K562 (cell line): ENCODE data around the gene DZIP1. TPM values are rescaled to one million over a fixed set of nuclear protein-coding genes. Genes with fewer than 3 reads are reported as not detected.

ENCODE experiments used
- EHMT2 ChIP-seq: fragments of 450-650 bp; IDR thresholded peaks from 2 replicates; pipeline ENCODE4 v1.6.1; 2018; ENCODE audit warnings: antibody characterized with exemption
- ELF2 ChIP-seq: fragments of 250-450 bp; sonication (Bioruptor Pico); IDR thresholded peaks from 2 replicates; pipeline ENCODE4 v1.5.0; 2021; ENCODE audit warnings: mild to moderate bottlenecking
- FOXK2 ChIP-seq, 2 experiments: fragments of 450-650 bp; IDR thresholded peaks in 1 of 2; conservative IDR thresholded peaks in 1 of 2; 2 replicates each; pipeline ENCODE4 v1.6.1; 2016; ENCODE audit warnings: low read depth in 2 of 2, mild to moderate bottlenecking in 1 of 2
- GTF2E2 ChIP-seq: fragments of 200-800 bp; sonication (Bioruptor generic); IDR thresholded peaks from 2 replicates; pipeline ENCODE4 v1.6.1; 2016; ENCODE audit warnings: missing genetic modification characterization, missing compliant biosample characterization
- KDM5B ChIP-seq: fragments of 200-600 bp; sonication (generic); IDR thresholded peaks from 2 replicates; pipeline ENCODE4 v1.6.1; 2012; ENCODE audit warnings: low read depth, mild to moderate bottlenecking, moderate library complexity, low read length, control low read depth, inconsistent platforms; ENCODE audit not compliant: insufficient replicate concordance
- PHF8 ChIP-seq: fragments of 200-600 bp; sonication (generic); IDR thresholded peaks from 2 replicates; pipeline ENCODE4 v1.6.1; 2012; ENCODE audit warnings: mixed run types, mild to moderate bottlenecking, inconsistent platforms, low read length, moderate library complexity, borderline replicate concordance
- PML ChIP-seq: IDR thresholded peaks from 2 replicates; pipeline ENCODE4 v1.6.1; 2012; ENCODE audit warnings: low read length, inconsistent platforms
- RB1 ChIP-seq: fragments of 450-650 bp; IDR thresholded peaks from 2 replicates; pipeline ENCODE4 v1.6.1; 2017; ENCODE audit warnings: low read depth, mild to moderate bottlenecking
- RBM15 ChIP-seq: fragments of 200-400 bp; formaldehyde crosslinking; IDR thresholded peaks from 2 replicates; pipeline ENCODE4 v1.6.1; 2018; ENCODE audit warnings: mild to moderate bottlenecking, low read length, moderate library complexity; ENCODE audit not compliant: insufficient read depth
- TAF1 ChIP-seq: IDR thresholded peaks from 2 replicates; pipeline ENCODE4 v1.6.1; 2011; ENCODE audit warnings: mild to moderate bottlenecking, low read length, moderate library complexity; ENCODE audit not compliant: insufficient read depth, control insufficient read depth, severe bottlenecking; ENCODE audit errors: extremely low read depth
- ZNF124 ChIP-seq: sonication (generic); formaldehyde crosslinking; IDR thresholded peaks from 2 replicates; pipeline ENCODE4 v1.8.1; 2022; ENCODE audit warnings: missing genetic modification reagents
- ZNF280A ChIP-seq: fragments of 450-650 bp; IDR thresholded peaks from 2 replicates; pipeline ENCODE4 v1.6.1; 2018; ENCODE audit warnings: mild to moderate bottlenecking, low read depth; ENCODE audit not compliant: partially characterized antibody
- ZNF57 ChIP-seq: fragments of 450-650 bp; formaldehyde crosslinking; IDR thresholded peaks from 2 replicates; pipeline ENCODE4 v1.4.0; 2020; ENCODE audit warnings: mild to moderate bottlenecking, moderate library complexity
- ZNF79 ChIP-seq: fragments of 250-450 bp; sonication (Bioruptor Pico); IDR thresholded peaks from 2 replicates; pipeline ENCODE4 v1.4.0; 2020; ENCODE audit warnings: low read depth, mild to moderate bottlenecking, moderate library complexity
- polyA plus RNA-seq, 8 experiments: library from polyadenylated mRNA; depleted of rRNA in 4 of 8; stranded (reverse) in 5 of 8; unstranded in 3 of 8; fragments of >200 nt; fragmentation: Nextera tagmentation in 2 of 8; fragmentation: Illumina TruSeq in 1 of 8; extraction: Ambion mirVana in 2 of 8; extraction: Trizol in 1 of 8; gene quantifications; 2 replicates each; pipeline versions ENCODE4 v1.2.1 to v1.2.3, GENCODE V29; 2011 to 2014; ENCODE audit warnings: inconsistent platforms in 1 of 8, missing spikeins in 1 of 8
- total RNA-seq, 7 experiments: library from RNA; depleted of rRNA in 6 of 7; stranded (reverse); fragments of >200 nt in 6 of 7; fragmentation: Illumina TruSeq in 2 of 7; extraction: Trizol in 2 of 7; gene quantifications; 2 replicates each; pipeline versions ENCODE4 v1.2.1 to v1.2.3, GENCODE V29; 2011 to 2021; ENCODE audit warnings: low replicate concordance in 1 of 7
- TF ChIP-seq, protein P1 (sequence below): fragments of 250-450 bp; sonication (Bioruptor Pico); IDR thresholded peaks from 2 replicates; pipeline ENCODE4 v1.5.0; 2020; ENCODE audit warnings: mild to moderate bottlenecking
- TF ChIP-seq, protein P2 (sequence below): fragments of 450-650 bp; IDR thresholded peaks from 2 replicates; pipeline ENCODE4 v1.6.1; 2016; ENCODE audit warnings: low read depth

The DZIP1 gene
- total and polyA plus RNA-seq, 9 of the 15 experiments (the other 6 are each of a cell fraction or from before 2014, with no cell fraction given) = 0.07 TPM; not detected in 8

DNA sequence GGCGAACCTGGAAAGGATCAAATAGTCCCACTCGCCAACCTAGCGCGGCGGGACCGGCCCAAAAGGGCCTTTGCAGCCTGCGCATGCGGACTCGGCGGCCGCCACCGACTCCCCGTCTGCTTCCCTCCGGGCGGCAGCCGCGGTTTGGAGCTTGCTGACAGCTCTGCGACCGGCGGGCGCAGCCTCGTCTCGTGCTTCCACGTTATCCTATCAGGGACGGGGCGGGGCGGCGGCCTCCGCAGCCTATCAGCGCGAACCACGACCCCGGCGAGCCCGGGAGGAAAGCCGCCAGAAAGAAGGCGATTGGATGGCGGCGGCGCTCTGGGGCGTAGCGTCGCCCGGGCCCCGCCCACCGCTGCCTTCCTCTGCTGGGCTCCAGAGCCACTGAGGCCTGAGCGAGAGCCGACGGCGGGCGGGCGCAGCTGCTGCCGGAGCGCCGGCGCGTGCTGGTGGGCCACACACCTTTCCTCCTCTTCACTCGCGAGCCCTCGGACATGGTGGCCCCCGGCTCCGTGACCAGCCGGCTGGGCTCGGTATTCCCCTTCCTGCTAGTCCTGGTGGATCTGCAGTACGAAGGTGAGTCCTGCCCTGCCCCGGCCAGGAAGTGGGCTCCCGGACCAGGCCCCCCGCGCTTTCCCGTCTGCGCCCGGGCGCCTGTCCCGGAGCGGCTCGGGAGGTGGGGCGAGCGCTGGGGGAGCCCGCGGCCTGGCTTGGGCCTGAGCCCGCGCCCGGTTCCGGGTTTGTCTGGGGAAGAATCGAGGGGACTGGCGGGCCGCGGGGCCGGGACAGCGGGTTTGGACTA, 32.5 kb upstream of the DZIP1 start, which contains the start of gene DNAJC3 (continued):
- TF ChIP-seq PHF8 (peak; percentile 83; the same call in 1 of the 2 replicates), KDM5B (peak; percentile 78), TAF1 (peak; percentile 88), RBM15 (no peak), EHMT2 (no peak), ZNF79 (no peak), ZNF124 (CRISPR knock-in tag) (no peak), GTF2E2 (tag) (peak; percentile 87), RB1 (0 out of 2 replicates have a peak, but pooled peaks have one; percentile 28), ZNF57 (CRISPR knock-in tag) (no peak), FOXK2 (conservative IDR thresholded peaks at IDR 0.05 in 1 of 2, IDR thresholded peaks at IDR 0.05 in 1 of 2; ENCODE audit: low read depth in 2 of 2) (no peak), PML (peak; percentile 82; the same call in 1 of the 2 replicates), ZNF280A (no peak), ELF2 (CRISPR knock-in tag) (peak; percentile 60)
- TF ChIP-seq, protein P1, sequence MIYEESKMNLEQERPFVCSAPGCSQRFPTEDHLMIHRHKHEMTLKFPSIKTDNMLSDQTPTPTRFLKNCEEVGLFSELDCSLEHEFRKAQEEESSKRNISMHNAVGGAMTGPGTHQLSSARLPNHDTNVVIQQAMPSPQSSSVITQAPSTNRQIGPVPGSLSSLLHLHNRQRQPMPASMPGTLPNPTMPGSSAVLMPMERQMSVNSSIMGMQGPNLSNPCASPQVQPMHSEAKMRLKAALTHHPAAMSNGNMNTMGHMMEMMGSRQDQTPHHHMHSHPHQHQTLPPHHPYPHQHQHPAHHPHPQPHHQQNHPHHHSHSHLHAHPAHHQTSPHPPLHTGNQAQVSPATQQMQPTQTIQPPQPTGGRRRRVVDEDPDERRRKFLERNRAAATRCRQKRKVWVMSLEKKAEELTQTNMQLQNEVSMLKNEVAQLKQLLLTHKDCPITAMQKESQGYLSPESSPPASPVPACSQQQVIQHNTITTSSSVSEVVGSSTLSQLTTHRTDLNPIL (CRISPR knock-in tag) = no peak
- TF ChIP-seq, protein P2, sequence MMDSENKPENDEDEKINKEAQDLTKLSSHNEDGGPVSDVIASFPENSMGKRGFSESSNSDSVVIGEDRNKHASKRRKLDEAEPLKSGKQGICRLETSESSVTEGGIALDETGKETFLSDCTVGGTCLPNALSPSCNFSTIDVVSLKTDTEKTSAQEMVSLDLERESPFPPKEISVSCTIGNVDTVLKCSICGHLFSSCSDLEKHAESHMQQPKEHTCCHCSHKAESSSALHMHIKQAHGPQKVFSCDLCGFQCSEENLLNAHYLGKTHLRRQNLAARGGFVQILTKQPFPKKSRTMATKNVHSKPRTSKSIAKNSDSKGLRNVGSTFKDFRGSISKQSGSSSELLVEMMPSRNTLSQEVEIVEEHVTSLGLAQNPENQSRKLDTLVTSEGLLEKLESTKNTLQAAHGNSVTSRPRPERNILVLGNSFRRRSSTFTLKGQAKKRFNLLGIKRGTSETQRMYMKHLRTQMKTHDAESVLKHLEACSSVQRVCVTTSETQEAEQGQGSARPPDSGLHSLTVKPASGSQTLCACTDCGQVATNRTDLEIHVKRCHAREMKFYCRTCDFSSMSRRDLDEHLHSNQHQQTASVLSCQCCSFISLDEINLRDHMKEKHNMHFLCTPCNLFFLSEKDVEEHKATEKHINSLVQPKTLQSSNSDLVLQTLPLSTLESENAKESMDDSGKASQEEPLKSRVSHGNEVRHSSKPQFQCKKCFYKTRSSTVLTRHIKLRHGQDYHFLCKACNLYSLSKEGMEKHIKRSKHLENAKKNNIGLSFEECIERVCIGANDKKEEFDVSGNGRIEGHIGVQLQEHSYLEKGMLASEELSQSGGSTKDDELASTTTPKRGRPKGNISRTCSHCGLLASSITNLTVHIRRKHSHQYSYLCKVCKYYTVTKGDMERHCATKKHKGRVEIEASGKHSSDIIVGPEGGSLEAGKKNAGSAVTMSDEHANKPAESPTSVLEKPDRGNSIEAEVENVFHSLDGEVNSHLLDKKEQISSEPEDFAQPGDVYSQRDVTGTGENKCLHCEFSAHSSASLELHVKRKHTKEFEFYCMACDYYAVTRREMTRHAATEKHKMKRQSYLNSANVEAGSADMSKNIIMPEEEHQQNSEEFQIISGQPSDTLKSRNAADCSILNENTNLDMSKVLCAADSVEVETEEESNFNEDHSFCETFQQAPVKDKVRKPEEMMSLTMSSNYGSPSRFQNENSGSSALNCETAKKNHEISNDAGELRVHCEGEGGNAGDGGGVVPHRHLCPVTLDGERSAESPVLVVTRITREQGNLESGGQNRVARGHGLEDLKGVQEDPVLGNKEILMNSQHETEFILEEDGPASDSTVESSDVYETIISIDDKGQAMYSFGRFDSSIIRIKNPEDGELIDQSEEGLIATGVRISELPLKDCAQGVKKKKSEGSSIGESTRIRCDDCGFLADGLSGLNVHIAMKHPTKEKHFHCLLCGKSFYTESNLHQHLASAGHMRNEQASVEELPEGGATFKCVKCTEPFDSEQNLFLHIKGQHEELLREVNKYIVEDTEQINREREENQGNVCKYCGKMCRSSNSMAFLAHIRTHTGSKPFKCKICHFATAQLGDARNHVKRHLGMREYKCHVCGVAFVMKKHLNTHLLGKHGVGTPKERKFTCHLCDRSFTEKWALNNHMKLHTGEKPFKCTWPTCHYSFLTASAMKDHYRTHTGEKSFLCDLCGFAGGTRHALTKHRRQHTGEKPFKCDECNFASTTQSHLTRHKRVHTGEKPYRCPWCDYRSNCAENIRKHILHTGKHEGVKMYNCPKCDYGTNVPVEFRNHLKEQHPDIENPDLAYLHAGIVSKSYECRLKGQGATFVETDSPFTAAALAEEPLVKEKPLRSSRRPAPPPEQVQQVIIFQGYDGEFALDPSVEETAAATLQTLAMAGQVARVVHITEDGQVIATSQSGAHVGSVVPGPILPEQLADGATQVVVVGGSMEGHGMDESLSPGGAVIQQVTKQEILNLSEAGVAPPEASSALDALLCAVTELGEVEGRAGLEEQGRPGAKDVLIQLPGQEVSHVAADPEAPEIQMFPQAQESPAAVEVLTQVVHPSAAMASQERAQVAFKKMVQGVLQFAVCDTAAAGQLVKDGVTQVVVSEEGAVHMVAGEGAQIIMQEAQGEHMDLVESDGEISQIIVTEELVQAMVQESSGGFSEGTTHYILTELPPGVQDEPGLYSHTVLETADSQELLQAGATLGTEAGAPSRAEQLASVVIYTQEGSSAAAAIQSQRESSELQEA = no peak
